ENCODE measurements around the gene UCP2. TPM values are rescaled to one million over a fixed set of nuclear protein-coding genes. Genes with fewer than 3 reads are reported as not detected.

UCP2 gene
- total RNA-seq, 1 donor from 2014 or later: 69.2 TPM

- Histone ChIP-seq H3K9ac (no peak overlapping the region), H3K4me3 (no peak overlapping the region), H3F3A (ENCODE audit: low read depth) (no peaks in the 10 kb centered on the region), H3K36me3 (no peaks in the 10 kb centered on the region), H3K9me3 (ENCODE audit: low read depth) (no peaks in the 10 kb centered on the region), H3K27ac (no peak overlapping the region), H3K4me1 (no peaks in the 10 kb centered on the region), H4K20me1 (ENCODE audit: low read depth) (no peaks in the 10 kb centered on the region), H3K4me2 (no peak overlapping the region), H2AFZ (replicated peaks) (no peak overlapping the region), H3K79me2 (ENCODE audit: low read depth) (no peaks in the 10 kb centered on the region), H3K27me3 (no peaks in the 10 kb centered on the region)
- Mint-ChIP-seq H3K4me3 (no peak overlapping the region), H3K9me3 (no peaks in the 10 kb centered on the region), H3K27me3 (ENCODE audit: insufficient read depth, low read depth) (peaks cover under 1% of the 10 kb centered on the region), H3K27ac (no peak overlapping the region), H3K4me1 (no peaks in the 10 kb centered on the region), H3K36me3 (peaks cover 11% of the 10 kb centered on the region)
- no peak for TF ChIP-seq EZH2phosphoT487 (IDR thresholded peaks at IDR 0.05)
- no peak for DNase-seq (ENCODE audit: low spot score)
Measured at GRCh38 chr11:74024261-74025029, 41.8 kb upstream of the UCP2 start.

GRCh38 chr11:74023276-74023675 is 40.6 kb upstream of the UCP2 start:
- H3K36me3 ChIP-seq: no peaks in the 10 kb centered on the region

GRCh38 chr11:74022546-74022945 is 39.9 kb upstream of the UCP2 start:
- no peak for TF ChIP-seq EZH2 (IDR thresholded peaks at IDR 0.05)
- TF ChIP-seq EZH2phosphoT487 (IDR thresholded peaks at IDR 0.05): no peak
- TF ChIP-seq CTCF (IDR thresholded peaks at IDR 0.05): no peak
- Histone ChIP-seq H3K27ac (no peak overlapping the region), H3F3A (ENCODE audit: low read depth) (no peaks in the 10 kb centered on the region), H3K27me3 (no peaks in the 10 kb centered on the region), H3K4me3 (no peak overlapping the region), H3K4me2 (no peak overlapping the region), H2AFZ (replicated peaks) (no peak overlapping the region), H4K20me1 (ENCODE audit: low read depth) (no peaks in the 10 kb centered on the region), H3K4me1 (no peaks in the 10 kb centered on the region), H3K79me2 (ENCODE audit: low read depth) (no peaks in the 10 kb centered on the region), H3K9me3 (ENCODE audit: low read depth) (no peaks in the 10 kb centered on the region), H3K36me3 (no peaks in the 10 kb centered on the region), H3K9ac (peak overlapping the region; percentile 19)
- peaks cover 7% of the 10 kb centered on the region for H3K36me3 Mint-ChIP-seq
- no peaks in the 10 kb centered on the region for H3K9me3 Mint-ChIP-seq
- no peak overlapping the region for H3K27ac Mint-ChIP-seq
- H3K4me3 Mint-ChIP-seq: no peak overlapping the region
- no peak for DNase-seq (ENCODE audit: low spot score)
- H3K27me3 Mint-ChIP-seq (ENCODE audit: insufficient read depth, low read depth): peaks cover 3% of the 10 kb centered on the region
- H3K4me1 Mint-ChIP-seq: no peaks in the 10 kb centered on the region

More at GRCh38 chr11:74023276-74023675, 40.6 kb upstream of the UCP2 start:
- H3K9me3 Mint-ChIP-seq: no peaks in the 10 kb centered on the region
- H3K36me3 Mint-ChIP-seq: peaks cover 7% of the 10 kb centered on the region
- no peak overlapping the region for H3K27ac ChIP-seq
- H3K27me3 Mint-ChIP-seq (ENCODE audit: insufficient read depth, low read depth): peaks cover 3% of the 10 kb centered on the region
- TF ChIP-seq CTCF (IDR thresholded peaks at IDR 0.05) (no peak), EZH2phosphoT487 (IDR thresholded peaks at IDR 0.05) (no peak), EZH2 (IDR thresholded peaks at IDR 0.05) (no peak)
- no peaks in the 10 kb centered on the region for H3K9me3 ChIP-seq (ENCODE audit: low read depth)
- DNase-seq (ENCODE audit: low spot score): no peak
- H3K27ac Mint-ChIP-seq: no peak overlapping the region
- no peaks in the 10 kb centered on the region for H3K79me2 ChIP-seq (ENCODE audit: low read depth)
- H3K4me1 ChIP-seq: no peaks in the 10 kb centered on the region
- no peak overlapping the region for H3K9ac ChIP-seq
- H3K4me3 ChIP-seq: no peak overlapping the region
- no peak overlapping the region for H3K4me2 ChIP-seq
- no peak overlapping the region for H2AFZ ChIP-seq (replicated peaks)
- H4K20me1 ChIP-seq (ENCODE audit: low read depth): no peaks in the 10 kb centered on the region
- no peaks in the 10 kb centered on the region for H3K4me1 Mint-ChIP-seq
- no peak overlapping the region for H3K4me3 Mint-ChIP-seq
- no peaks in the 10 kb centered on the region for H3K27me3 ChIP-seq
- no peaks in the 10 kb centered on the region for H3F3A ChIP-seq (ENCODE audit: low read depth)

GRCh38 chr11:74021998-74022397 is 39.4 kb upstream of the UCP2 start:
- Histone ChIP-seq H3K4me1 (no peaks in the 10 kb centered on the region), H2AFZ (replicated peaks) (no peak overlapping the region), H3K4me2 (no peak overlapping the region), H3K27ac (no peak overlapping the region), H3K79me2 (ENCODE audit: low read depth) (no peaks in the 10 kb centered on the region), H4K20me1 (ENCODE audit: low read depth) (no peaks in the 10 kb centered on the region), H3K9me3 (ENCODE audit: low read depth) (no peaks in the 10 kb centered on the region), H3F3A (ENCODE audit: low read depth) (no peaks in the 10 kb centered on the region), H3K9ac (no peak overlapping the region), H3K36me3 (no peaks in the 10 kb centered on the region), H3K4me3 (no peak overlapping the region), H3K27me3 (no peaks in the 10 kb centered on the region)
- Mint-ChIP-seq H3K36me3 (peaks cover 12% of the 10 kb centered on the region), H3K9me3 (no peaks in the 10 kb centered on the region), H3K4me3 (no peak overlapping the region), H3K27me3 (ENCODE audit: insufficient read depth, low read depth) (peaks cover 3% of the 10 kb centered on the region), H3K4me1 (no peaks in the 10 kb centered on the region), H3K27ac (no peak overlapping the region)
- TF ChIP-seq EZH2phosphoT487 (IDR thresholded peaks at IDR 0.05) (no peak), CTCF (IDR thresholded peaks at IDR 0.05) (no peak), EZH2 (IDR thresholded peaks at IDR 0.05) (no peak)
- DNase-seq (ENCODE audit: low spot score): no peak

Data from neural progenitor cell (in vitro differentiated cells).